Dedifferentiated amniotic fluid mesenchymal stem cell (primary cell): ENCODE measurements around the gene NSMF.
"Not testable (repeated sequence)": the region's sequence is repeated elsewhere in the genome, so short reads cannot be mapped to it uniquely, and the experiment has no call there.

Source experiments
- DNase-seq: peaks from one replicate; pipeline ENCODE4 v3.0.0-alpha.2; 2016; ENCODE audit errors: extremely low spot score

Gene NSMF

GRCh38 chr9:137477778-137478612 is 18.9 kb upstream of the NSMF start:
- no peak for DNase-seq

GRCh38 chr9:137476856-137477255 is 17.7 kb upstream of the NSMF start:
- DNase-seq, result no peak

GRCh38 chr9:137475666-137476065 is 16.5 kb upstream of the NSMF start:
- DNase-seq, result no peak

- no peak for DNase-seq
These were observed 15.1 kb upstream of the NSMF start for GRCh38 chr9:137474271-137474670.

GRCh38 chr9:137470785-137471184 is 11.7 kb upstream of the NSMF start:
- DNase-seq, result no peak

GRCh38 chr9:137467896-137468295 is 8.8 kb upstream of the NSMF start:
- DNase-seq, result no peak

GRCh38 chr9:137467161-137467581 is 8.0 kb upstream of the NSMF start:
- DNase-seq, result no peak

GRCh38 chr9:137466389-137467085 is 7.4 kb upstream of the NSMF start:
- not testable (repeated sequence) for DNase-seq

GRCh38 chr9:137465720-137466388 is 6.7 kb upstream of the NSMF start:
- no peak for DNase-seq

- no peak for DNase-seq
These were observed 6.0 kb upstream of the NSMF start for GRCh38 chr9:137465000-137465719.

GRCh38 chr9:137464291-137464999 is 5.3 kb upstream of the NSMF start:
- no peak for DNase-seq

- no peak for DNase-seq
These were observed 4.8 kb upstream of the NSMF start for GRCh38 chr9:137463931-137464290.

GRCh38 chr9:137462986-137463930 is 4.1 kb upstream of the NSMF start:
- no peak for DNase-seq

- no peak for DNase-seq
These were observed 3.4 kb upstream of the NSMF start for GRCh38 chr9:137462396-137462985.

GRCh38 chr9:137461663-137462395 is 2.7 kb upstream of the NSMF start:
- DNase-seq, result no peak

- no peak for DNase-seq
These were observed 2.2 kb upstream of the NSMF start for GRCh38 chr9:137461316-137461662.

GRCh38 chr9:137460363-137461315 is 1.5 kb upstream of the NSMF start:
- no peak for DNase-seq
